Calu3 (cell line): ENCODE results near the gene SHMT2. TPM values are rescaled to one million over a fixed set of nuclear protein-coding genes. Genes with fewer than 3 reads are reported as not detected.

ENCODE experiments used
- BruUV-seq: library from RNA; stranded (reverse); fragments of 400-500 nt; replicated peaks from 2 replicates; lab custom pipeline; 2021; lab: Mats Ljungman, UMichigan
- CTCF ChIA-PET: fragments of 300-600 bp; sonication (Branson Sonifier 250); formaldehyde crosslinking; loops from one replicate; lab custom pipeline; 2022; ENCODE audit warnings: antibody characterized with exemption; lab: Charles Lee
- DNase-seq: peaks from one replicate; pipeline ENCODE4 v3.0.0; 2022
- H3K27ac Mint-ChIP-seq: one replicate; pipeline ENCODE4 v1.8.0; 2022; ENCODE audit warnings: mixed read lengths; ENCODE audit not compliant: unreplicated experiment
- H3K27me3 Mint-ChIP-seq: one replicate; pipeline ENCODE4 v1.8.0; 2022; ENCODE audit warnings: mixed read lengths; ENCODE audit not compliant: unreplicated experiment
- H3K36me3 Mint-ChIP-seq: one replicate; pipeline ENCODE4 v1.8.0; 2022; ENCODE audit warnings: mild to moderate bottlenecking, moderate library complexity, mixed read lengths; ENCODE audit not compliant: insufficient read depth, unreplicated experiment
- H3K4me1 Mint-ChIP-seq: one replicate; pipeline ENCODE4 v1.8.0; 2022; ENCODE audit warnings: mild to moderate bottlenecking, low read depth, mixed read lengths; ENCODE audit not compliant: unreplicated experiment
- H3K4me3 Mint-ChIP-seq: one replicate; pipeline ENCODE4 v1.8.0; 2022; ENCODE audit warnings: mild to moderate bottlenecking, low read depth, moderate library complexity, mixed read lengths; ENCODE audit not compliant: unreplicated experiment
- H3K9me3 Mint-ChIP-seq: one replicate; pipeline ENCODE4 v1.8.0; 2022; ENCODE audit warnings: low read depth, mixed read lengths; ENCODE audit not compliant: unreplicated experiment
- CTCF ChIP-seq: fragments of 200-600 bp; IDR thresholded peaks from one replicate; pipeline ENCODE4 v1.8.0; 2022; ENCODE audit warnings: antibody characterized with exemption; ENCODE audit not compliant: unreplicated experiment
- intact Hi-C: fragments of 100-400 bp; cut with micrococcal nuclease; formaldehyde crosslinking; loops from one replicate; pipeline ENCODE4 v1.10.0; 2022; ENCODE audit not compliant: unreplicated experiment
- total RNA-seq: library from RNA; stranded (reverse); gene quantifications from 2 replicates; pipeline ENCODE4 v1.2.3, GENCODE V29; 2022

Gene SHMT2
- total RNA-seq, 1 experiment from 2014 or later, result 243 TPM

- Mint-ChIP-seq H3K36me3 (peaks cover 4% of the 10 kb centered on the region), H3K27me3 (no peaks in the 10 kb centered on the region), H3K9me3 (no peaks in the 10 kb centered on the region), H3K4me3 (no peak overlapping the region), H3K4me1 (no peaks in the 10 kb centered on the region), H3K27ac (no peak overlapping the region)
- no TSS peak for BruUV-seq
- no peak for TF ChIP-seq CTCF
- DNase-seq, result no peak
- intact Hi-C loops, result loop anchor here (2.0 to 5.0 kb wide), 2 partner anchors 114 to 173 kb away; no protein-coding TSS in a partner anchor
- CTCF ChIA-PET, result interaction anchor here (3.9 to 6.0 kb wide), 2 partner anchors 54 to 58 kb away, joined by 24 to 39 read pairs; partner anchors contain the start of gene LRP1
Measured at GRCh38 chr12:57181561-57182155, 47.9 kb upstream of the SHMT2 start.

GRCh38 chr12:57182918-57183575, 46.5 kb upstream of the SHMT2 start:
- CTCF ChIA-PET, result interaction anchor here (0.5 to 6.0 kb wide), 9 partner anchors 9 to 114 kb away, joined by 3 to 39 read pairs (median 8); partner anchors contain the start of genes LRP1 and NAB2
- Mint-ChIP-seq H3K27me3 (peaks cover 9% of the 10 kb centered on the region), H3K9me3 (no peaks in the 10 kb centered on the region), H3K4me1 (no peaks in the 10 kb centered on the region), H3K36me3 (peaks cover 4% of the 10 kb centered on the region), H3K4me3 (no peak overlapping the region), H3K27ac (no peak overlapping the region)
- intact Hi-C loops, result loop anchor here (1.0 to 5.0 kb wide), 3 partner anchors 59 to 174 kb away; no protein-coding TSS in a partner anchor
- peak; percentile 93 for DNase-seq
- TF ChIP-seq CTCF, result peak; percentile 83
- BruUV-seq, result no TSS peak

- CTCF ChIA-PET, result interaction anchor here (0.6 to 6.0 kb wide), 6 partner anchors 9 to 954 kb away, joined by 3 to 39 read pairs (median 10); partner anchors contain the start of gene LRP1
- Mint-ChIP-seq H3K4me3 (no peak overlapping the region), H3K27ac (no peak overlapping the region), H3K36me3 (peaks cover 4% of the 10 kb centered on the region), H3K9me3 (no peaks in the 10 kb centered on the region), H3K4me1 (no peaks in the 10 kb centered on the region), H3K27me3 (peaks cover 9% of the 10 kb centered on the region)
- DNase-seq, result no peak
- no peak for TF ChIP-seq CTCF
- intact Hi-C loops, result loop anchor here (1.0 to 5.0 kb wide), 3 partner anchors 60 to 175 kb away; no protein-coding TSS in a partner anchor
- BruUV-seq, result no TSS peak
Measured at GRCh38 chr12:57183939-57184725, 45.4 kb upstream of the SHMT2 start.

GRCh38 chr12:57185403-57185802, 44.1 kb upstream of the SHMT2 start:
- CTCF ChIA-PET, result interaction anchor here (1.0 to 6.0 kb wide), 5 partner anchors 9 to 61 kb away, joined by 3 to 39 read pairs (median 3); partner anchors contain the start of gene LRP1
- H3K27ac Mint-ChIP-seq, result no peak overlapping the region
- peaks cover 9% of the 10 kb centered on the region for H3K27me3 Mint-ChIP-seq
- TF ChIP-seq CTCF, result no peak
- H3K4me1 Mint-ChIP-seq, result no peaks in the 10 kb centered on the region
- peaks cover 4% of the 10 kb centered on the region for H3K36me3 Mint-ChIP-seq
- DNase-seq, result no peak
- no peaks in the 10 kb centered on the region for H3K9me3 Mint-ChIP-seq
- no peak overlapping the region for H3K4me3 Mint-ChIP-seq
- no TSS peak for BruUV-seq
- intact Hi-C loops, result no loop called here
